HuH-7 (cell line): ENCODE measurements around the gene CSNK2A1.
"Not testable (repeated sequence)": the region's sequence is repeated elsewhere in the genome, so short reads cannot be mapped to it uniquely, and the experiment has no call there.

Experiments
- DNase-seq: peaks from one replicate; pipeline ENCODE4 v3.0.0; 2011; ENCODE audit warnings: low spot score

Gene CSNK2A1

DNA sequence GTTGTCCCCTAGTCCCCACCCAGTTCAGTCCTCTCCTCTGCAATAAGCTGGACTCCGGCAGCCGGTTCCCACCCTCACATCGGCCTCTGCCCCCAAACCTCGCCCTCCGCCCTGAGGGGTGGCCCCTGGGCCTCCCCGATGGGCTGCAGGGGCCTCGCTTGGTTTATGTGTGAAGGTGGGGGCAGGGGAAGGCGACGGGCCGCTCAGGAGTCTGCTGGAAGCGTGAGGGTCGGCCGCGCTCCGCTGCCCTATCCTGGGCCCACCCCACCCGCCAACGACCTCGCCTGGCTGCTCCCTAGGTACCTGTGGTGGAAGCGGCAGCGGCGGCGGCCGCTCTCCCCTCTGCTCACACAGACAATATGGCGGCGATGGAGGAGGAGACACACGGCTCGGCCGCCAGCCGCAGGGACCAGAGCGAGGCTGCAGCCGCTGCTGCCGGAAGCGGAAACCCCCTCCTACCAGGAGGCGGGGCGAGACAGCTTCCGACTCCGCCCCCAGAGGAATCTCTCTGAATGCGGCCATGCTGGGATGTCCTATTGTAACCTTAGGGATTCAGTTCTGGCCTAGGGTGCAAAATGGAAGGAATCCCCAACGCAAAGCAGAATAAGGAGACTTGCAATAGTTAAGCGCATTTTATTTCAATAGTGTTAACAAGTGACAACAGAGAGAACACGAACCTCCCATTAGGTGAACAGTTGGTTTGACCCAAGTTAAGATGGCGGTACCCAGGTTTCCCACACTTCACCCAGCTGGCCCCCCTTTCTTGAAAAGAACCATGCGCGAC is at the start of gene CSNK2A1:
Gene CSNK2A1 (minus strand): TSS at position 422 of the 784 bp plus-strand sequence. CDS start 35,239 bp downstream, outside the sequence.
- DNase-seq = peak; percentile 84

DNA sequence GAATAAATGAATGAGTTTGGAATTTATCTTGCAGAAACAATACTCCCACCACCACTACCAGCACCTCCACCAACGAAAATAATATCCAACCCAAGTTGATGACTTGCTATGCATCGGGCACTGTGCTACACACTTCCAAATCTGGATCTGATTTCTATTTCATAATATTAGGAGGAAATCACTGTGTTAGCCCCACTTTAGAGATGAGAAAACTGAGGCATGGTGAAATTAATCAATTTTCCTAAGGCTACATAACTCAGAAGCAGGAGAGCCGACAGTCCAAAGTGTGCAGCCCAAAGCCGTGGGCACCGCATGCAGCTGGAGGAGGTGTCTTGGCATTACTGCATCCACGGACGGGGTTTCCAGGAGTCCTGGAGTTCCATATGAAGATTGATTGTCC is 48.9 kb upstream of the CSNK2A1 start:
- DNase-seq = no peak

- no peak for DNase-seq
Observed at GRCh38 chr20:591941-592340, 48.4 kb upstream of the CSNK2A1 start.

DNA sequence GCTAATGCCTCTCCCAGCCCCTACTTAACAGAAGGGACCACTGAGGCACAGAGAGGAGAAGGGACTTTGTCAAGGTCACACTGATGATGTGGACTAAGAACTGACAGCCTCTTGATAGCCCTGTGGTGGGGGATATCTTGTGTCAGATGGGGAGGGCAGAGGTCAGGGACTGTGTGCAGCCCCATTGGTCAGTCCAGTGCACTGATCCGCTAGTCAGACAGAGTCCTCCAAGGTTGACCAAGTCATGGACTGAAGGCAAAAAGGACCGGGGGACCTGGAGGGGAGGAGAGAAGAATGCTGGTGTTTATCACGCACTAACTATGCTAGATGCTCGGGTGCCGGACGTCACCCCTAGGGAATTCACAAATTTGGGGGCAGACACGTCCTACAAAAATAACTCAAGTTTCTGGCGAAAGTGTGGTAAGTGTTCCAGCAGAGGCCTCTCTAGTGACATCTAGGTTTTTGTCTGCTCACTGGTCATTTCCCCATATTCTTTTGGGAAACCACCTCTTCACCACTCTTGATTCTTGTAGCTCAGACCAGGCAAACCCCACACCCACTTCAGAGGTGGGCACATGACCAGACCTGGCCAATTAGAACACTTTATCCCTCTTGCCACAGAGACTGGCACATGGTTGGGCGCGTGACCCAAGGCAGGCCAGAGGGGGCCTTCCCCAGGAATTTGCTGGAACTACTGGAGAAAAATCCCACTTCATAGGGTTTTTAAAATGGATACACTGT is 45.5 kb upstream of the CSNK2A1 start:
- DNase-seq = no peak

- no peak for DNase-seq
Observed at GRCh38 chr20:588476-588875, 44.9 kb upstream of the CSNK2A1 start.

- DNase-seq = no peak
Observed at GRCh38 chr20:584971-585301, 41.3 kb upstream of the CSNK2A1 start.

DNA sequence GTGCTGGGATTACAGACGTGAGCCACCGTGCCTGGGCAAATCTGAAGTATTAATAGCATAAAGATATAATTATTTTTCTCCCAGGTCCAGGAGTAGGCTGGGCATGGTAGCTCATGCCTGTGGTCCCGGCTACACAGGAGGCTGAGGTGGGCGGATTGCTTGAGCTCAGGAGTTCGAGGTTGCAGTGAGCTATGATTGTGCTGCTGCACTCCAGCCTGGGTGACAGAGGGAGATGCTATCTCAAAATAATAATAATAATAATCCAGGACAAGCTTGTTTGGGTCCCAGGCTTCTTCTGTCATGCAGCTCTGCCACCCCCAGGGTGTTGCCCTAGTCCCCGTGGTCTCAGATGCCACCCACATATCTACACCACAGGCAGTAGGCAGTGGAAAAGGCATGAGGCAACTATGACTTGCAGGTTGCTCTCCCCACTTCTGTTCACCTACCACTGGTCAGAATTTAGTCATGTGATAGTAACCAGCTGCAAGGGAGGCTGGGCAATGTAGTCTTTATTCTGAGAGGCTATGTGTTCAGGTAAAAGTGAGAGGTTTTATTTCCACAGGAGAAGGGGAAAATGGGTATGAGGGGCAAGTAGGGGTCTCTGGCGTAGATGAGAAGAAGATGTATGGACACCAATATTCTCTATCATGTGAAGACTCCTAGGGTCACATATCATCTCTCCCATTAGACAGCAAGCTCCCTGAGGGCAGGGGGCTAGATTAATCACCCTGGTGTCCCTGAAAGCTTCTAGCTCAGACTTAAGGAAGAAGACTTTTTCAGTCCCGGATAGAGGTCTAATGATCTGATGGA is 40.8 kb upstream of the CSNK2A1 start:
- no peak for DNase-seq

GRCh38 chr20:582204-582603 is 38.6 kb upstream of the CSNK2A1 start:
- DNase-seq = no peak

- not testable (repeated sequence) for DNase-seq
Observed at GRCh38 chr20:578940-579690, 35.5 kb upstream of the CSNK2A1 start.

- DNase-seq = peak; percentile 71
Observed at GRCh38 chr20:577167-577791, 33.7 kb upstream of the CSNK2A1 start.

- no peak for DNase-seq
Observed at GRCh38 chr20:576156-576555, 32.6 kb upstream of the CSNK2A1 start.

- DNase-seq = no peak
Observed at GRCh38 chr20:575230-575629, 31.6 kb upstream of the CSNK2A1 start.

GRCh38 chr20:574297-574942 is 30.8 kb upstream of the CSNK2A1 start:
- no peak for DNase-seq

DNA sequence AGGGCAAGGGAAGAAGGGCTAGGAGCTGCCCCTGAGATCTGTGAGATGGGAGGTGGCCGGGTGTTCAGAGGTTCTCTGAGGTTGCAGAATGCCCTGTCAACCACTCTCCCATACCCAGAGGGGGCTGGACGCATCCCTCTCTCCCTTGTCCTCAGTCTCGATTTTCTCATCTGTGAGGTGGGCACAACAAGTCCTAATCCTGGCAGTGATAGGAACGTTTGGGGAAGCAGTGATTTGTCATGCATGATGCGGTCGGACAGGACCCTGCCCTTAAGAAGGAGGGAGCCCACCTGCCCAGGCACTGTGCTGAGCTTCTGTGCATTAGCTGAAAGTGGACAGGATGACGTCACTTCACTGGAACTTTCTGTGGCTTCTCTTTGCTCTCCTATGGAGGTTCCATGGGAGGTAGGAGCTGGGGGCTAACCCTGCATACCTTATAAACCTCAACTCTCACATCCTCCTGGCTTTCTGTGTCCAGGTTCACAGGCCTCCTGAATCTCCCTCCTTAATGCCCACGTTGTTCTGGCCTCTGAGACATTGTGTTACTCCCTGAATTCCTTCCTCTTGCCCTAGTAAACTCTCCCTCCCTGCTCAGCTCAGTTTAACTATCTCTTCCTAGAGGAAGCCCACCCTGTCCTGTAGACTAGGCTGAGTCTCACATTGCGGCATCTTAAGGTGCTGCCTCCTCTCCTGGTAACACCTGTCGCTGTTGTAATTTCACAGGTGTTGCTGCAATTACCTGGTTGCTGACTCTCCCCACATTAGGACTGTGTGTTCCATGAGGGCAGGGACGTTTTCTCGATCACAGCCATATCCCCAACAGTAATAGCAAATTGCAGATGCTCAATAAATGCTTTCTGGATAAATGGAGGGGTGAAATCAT is 30.1 kb upstream of the CSNK2A1 start:
- DNase-seq = no peak

DNA sequence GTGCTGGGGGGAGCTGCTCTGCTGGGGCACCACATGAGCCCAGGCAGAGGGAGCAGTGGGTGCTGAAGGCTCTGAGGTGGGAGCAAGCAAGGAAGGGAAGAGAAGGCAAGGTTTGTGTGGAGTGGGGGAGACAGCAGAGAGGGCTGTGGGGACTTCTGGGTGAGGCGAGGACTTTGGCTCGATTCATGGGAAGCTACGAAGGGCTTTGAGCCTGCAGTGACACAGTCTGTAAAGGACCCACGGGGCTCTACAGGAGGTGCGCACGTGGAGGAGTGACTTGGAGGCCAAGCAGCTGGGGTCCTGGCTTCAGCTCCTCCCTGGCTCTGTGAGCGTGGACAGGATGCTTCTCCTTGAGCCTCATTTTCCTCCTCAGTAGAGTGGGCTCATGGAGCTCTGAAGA is 29.1 kb upstream of the CSNK2A1 start:
- DNase-seq = no peak

GRCh38 chr20:571754-572441 is 28.3 kb upstream of the CSNK2A1 start:
- DNase-seq = no peak

DNA sequence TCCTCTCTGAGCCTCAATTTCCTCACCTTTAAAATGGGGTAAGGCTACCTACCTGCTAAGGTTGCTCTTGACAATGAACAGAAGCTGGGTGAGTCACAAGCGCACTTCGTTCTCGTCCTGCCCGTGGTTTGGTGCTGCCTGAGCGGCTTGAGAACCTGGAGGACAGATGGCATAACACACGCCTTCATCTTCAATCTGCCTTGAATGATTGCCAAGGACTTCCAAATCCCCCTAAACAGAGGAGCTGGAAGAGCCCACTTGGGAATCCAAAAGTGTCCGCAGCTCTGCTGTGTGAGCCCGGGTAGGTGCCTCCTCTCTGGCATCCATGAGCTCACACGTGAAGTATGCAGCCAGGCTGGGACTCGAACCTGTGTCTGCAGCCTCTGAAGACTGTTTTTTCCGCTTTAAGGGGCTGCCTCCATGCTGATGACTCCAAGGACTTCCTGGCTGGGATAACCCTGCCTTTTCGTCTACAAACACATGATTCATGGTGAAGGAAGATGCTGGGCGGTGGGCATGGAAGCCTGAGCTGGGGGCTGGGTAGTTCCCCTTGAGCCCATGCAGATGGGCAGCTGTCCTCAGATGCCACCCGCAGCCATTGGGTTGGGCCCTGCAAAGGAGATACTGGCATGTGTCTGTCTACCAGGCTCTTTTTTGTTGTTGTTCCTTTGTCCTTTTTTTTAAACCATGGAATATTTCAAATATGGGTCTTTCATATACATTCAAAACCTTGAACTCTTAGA is 25.3 kb upstream of the CSNK2A1 start:
- no peak for DNase-seq

DNA sequence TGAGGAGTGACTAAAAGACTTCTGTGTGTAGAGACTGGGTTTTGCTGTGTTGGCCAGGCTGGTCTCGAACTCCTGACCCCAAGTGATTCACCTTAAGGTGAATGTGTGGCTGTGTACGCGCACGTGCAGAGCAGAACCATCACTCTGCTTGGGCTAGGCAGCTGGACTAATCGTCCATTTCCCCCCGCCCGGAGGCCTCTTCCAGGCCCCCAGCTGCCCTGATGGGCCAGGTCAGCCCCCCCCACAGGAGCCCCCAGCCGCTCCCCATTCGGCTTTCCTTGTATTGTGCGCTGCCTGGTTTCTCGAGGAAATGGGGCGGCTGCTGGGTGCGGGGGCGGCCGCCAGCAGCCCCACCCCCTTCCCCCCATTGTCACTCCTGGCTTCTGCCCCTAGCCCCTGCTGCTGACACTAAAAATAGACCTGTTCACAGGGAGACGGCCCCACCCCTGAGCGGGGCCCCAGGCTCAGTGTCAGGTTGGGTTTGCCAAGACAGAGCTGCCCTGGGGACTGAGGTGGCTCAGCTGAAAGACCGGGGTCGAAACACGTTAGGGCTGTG is 24.6 kb upstream of the CSNK2A1 start:
- no peak for DNase-seq
